Duodenal mucosa (tissue), 2 donors: ENCODE measurements around the gene UBE2U.

Experiments
- H3K27ac ChIP-seq: one replicate; pipeline ENCODE4 v1.7.0; 2013; ENCODE audit warnings: low read depth, low read length
- H3K27me3 ChIP-seq, 2 donors: one replicate each; pipeline ENCODE4 v1.7.0; 2013; ENCODE audit warnings: low read length in 2 of 2, control low read depth in 1 of 2; ENCODE audit not compliant: insufficient read depth in 2 of 2, control insufficient read depth in 1 of 2
- H3K36me3 ChIP-seq, 2 donors: one replicate each; pipeline ENCODE4 v1.7.0; 2013; ENCODE audit warnings: low read length in 2 of 2, control low read depth in 1 of 2; ENCODE audit not compliant: insufficient read depth in 2 of 2, control insufficient read depth in 1 of 2
- H3K4me1 ChIP-seq, 2 donors: one replicate each; pipeline ENCODE4 v1.7.0; 2013; ENCODE audit warnings: low read length in 2 of 2, control low read depth in 1 of 2; ENCODE audit not compliant: insufficient read depth in 2 of 2, control insufficient read depth in 1 of 2
- H3K4me3 ChIP-seq, 2 donors: one replicate each; pipeline ENCODE4 v1.7.0; 2013; ENCODE audit warnings: low read length in 2 of 2, low read depth in 1 of 2
- H3K9ac ChIP-seq, 2 donors: one replicate each; pipeline ENCODE4 v1.7.0; 2013; ENCODE audit warnings: low read length in 2 of 2, low read depth in 1 of 2
- H3K9me3 ChIP-seq, 2 donors: one replicate each; pipeline ENCODE4 v1.7.0; 2013; ENCODE audit warnings: low read length in 2 of 2, control low read depth in 1 of 2; ENCODE audit not compliant: control insufficient read depth in 1 of 2

Gene UBE2U

DNA sequence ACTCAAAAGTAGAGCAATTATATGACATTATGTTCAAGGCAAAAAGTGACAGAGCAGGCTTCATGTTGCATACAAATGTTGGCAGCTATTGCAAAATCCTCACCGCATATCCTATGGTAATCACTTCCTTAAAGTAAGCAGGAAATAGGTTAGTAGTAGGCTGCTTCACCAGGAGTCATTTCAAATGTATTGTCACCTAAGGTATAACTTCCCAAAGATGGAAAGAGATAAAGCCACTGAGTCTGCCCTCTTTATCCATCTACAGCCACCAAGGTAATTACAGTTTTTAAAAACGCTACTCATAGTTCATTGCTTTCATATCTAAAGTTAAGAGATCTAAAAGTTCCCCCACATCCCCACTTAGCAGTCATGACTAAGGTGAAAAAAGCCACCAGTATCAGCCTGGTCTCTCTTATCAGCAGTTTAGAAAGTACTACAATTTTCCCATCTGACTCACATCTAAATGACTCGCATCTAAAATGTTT lies 31.6 kb upstream of the UBE2U start:
- no peak overlapping the region for H3K9ac ChIP-seq
- H3K27me3 ChIP-seq = no peaks in the 10 kb centered on the region
- H3K9me3 ChIP-seq = no peaks in the 10 kb centered on the region
- no peak overlapping the region for H3K27ac ChIP-seq
- H3K4me1 ChIP-seq = peaks cover 16 to 18% of the 10 kb centered on the region in 2 donors
- H3K4me3 ChIP-seq = no peak overlapping the region
- no peaks in the 10 kb centered on the region for H3K36me3 ChIP-seq

DNA sequence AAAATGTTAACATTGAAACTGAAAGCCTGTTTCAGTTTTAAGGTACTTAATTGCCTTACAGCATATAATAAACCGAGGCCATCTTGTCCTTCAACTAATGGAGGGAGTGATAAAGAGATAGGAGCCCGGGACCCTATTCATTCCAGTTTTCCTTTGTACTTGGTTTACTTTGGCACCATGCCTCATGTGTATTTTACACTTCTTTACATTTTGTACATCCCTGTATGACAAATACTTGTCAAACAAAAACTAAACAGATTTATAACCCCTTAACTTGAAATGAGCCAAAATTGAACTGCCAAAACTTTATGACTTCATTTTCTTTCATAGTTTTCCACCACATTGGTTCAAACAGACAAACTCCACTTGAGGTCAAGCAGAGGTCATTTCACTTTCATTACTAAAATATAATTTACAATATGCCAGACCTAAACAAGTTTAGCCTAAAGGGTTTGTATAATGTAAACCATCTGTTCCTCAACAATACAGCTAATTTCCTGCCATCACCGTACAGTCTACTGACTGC lies 30.9 kb upstream of the UBE2U start:
- Histone ChIP-seq H3K4me3 (no peak overlapping the region), H3K27me3 (no peaks in the 10 kb centered on the region), H3K4me1 (peaks cover 16 to 18% of the 10 kb centered on the region in 2 donors), H3K9ac (no peak overlapping the region), H3K36me3 (no peaks in the 10 kb centered on the region), H3K9me3 (no peaks in the 10 kb centered on the region), H3K27ac (no peak overlapping the region)

DNA sequence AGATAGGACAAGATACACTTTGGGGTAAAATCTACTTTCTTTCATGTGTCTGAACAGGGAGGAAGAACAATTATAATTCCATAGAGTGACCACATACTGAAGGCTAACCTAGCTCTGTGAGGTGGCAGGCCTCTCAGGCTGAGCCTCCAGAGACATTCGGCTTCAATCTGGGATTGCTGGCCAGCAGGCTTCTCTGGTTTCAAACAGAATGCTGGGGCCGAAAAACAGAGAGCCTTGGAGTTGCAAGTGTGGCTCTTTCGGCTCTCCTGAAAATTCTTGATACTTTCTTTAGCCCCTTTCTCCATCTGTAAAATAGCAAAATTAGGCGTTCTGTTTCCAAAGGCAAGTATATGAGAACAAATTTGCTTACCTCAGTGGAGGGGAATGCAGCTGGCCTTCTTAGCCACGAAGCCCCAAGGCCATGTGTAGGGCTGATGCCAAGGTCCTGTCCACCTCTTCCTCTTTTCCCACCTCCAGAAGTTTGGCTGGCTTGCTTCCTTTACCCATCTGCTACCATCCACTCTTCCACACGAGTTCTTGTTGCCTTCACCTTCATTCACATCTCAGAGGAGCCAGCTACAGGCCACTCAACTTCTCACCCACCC lies 30.0 kb upstream of the UBE2U start:
- no peak overlapping the region for H3K9ac ChIP-seq
- H3K27ac ChIP-seq = no peak overlapping the region
- H3K9me3 ChIP-seq = no peaks in the 10 kb centered on the region
- peaks cover 0 to 3% of the 10 kb centered on the region in 2 donors for H3K36me3 ChIP-seq
- H3K4me3 ChIP-seq = no peak overlapping the region
- no peaks in the 10 kb centered on the region for H3K27me3 ChIP-seq
- H3K4me1 ChIP-seq = peaks cover 16 to 18% of the 10 kb centered on the region in 2 donors

DNA sequence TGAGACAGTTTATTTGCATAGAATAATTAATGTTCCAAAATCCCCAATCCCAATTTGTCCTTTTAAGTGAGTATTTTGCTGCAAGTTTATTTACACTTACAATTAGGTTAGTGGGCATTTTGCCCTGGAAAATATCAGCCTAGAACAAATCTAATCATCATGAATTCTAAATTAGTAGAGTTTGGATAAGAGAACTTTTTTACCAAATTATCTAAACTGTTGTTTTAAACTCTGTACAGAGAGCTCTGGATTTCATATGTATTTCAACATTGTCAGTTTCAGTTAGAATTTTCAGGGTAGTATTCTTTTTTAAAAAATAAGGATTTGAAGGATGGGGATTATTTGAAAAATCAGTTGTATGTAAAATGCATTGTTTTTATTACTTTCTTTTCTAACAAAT lies 27.8 kb upstream of the UBE2U start:
- no peak overlapping the region for H3K27ac ChIP-seq
- peaks cover 16 to 18% of the 10 kb centered on the region in 2 donors for H3K4me1 ChIP-seq
- H3K9ac ChIP-seq = no peak overlapping the region
- H3K36me3 ChIP-seq = peaks cover 0 to 4% of the 10 kb centered on the region in 2 donors
- no peak overlapping the region for H3K4me3 ChIP-seq
- H3K9me3 ChIP-seq = no peaks in the 10 kb centered on the region
- no peaks in the 10 kb centered on the region for H3K27me3 ChIP-seq

DNA sequence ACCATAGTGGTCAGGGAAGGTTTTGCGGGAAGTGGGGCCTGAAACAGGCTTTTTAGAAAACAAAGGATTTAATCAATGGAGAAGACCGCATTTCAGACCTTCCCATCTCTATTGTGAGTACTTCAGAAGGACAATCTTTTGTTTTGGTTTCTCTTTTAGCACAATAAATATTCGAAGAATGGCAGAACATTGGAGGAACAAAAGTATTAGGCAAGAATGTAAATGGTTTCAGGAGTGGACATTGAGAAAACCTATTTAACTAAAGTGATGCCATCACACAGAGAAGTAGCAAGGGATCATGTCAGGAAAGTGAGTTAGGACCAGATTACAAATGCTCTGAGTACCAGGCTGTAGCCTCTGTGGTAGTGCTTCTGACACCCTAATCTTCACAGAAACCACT lies 26.8 kb upstream of the UBE2U start:
- Histone ChIP-seq H3K27me3 (no peaks in the 10 kb centered on the region), H3K4me3 (no peak overlapping the region), H3K9me3 (no peaks in the 10 kb centered on the region), H3K27ac (no peak overlapping the region), H3K36me3 (peaks cover 0 to 4% of the 10 kb centered on the region in 2 donors), H3K4me1 (peaks cover 11 to 14% of the 10 kb centered on the region in 2 donors), H3K9ac (no peak overlapping the region)

DNA sequence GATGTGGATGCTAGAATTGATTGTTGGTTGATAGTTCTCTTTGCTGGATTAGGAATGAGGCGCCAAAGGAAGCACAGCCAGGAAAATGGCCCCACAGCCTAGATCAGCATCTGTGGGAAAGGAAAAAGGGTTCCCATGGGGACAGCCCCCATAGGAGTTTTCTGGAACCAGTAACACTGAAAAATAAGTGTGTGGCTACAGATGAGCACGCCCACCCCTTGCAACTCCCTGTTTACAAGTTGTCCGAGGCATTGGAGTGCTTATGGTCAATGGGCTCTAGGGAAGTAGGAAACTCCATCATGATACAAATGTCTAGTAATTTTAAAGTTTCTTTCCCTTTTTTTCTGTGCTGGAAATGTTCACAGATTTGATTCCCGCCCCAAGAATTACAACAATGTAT lies 23.8 kb upstream of the UBE2U start:
- no peaks in the 10 kb centered on the region for H3K4me1 ChIP-seq
- no peaks in the 10 kb centered on the region for H3K27me3 ChIP-seq
- H3K36me3 ChIP-seq = peaks cover 0 to 4% of the 10 kb centered on the region in 2 donors
- no peak overlapping the region for H3K9ac ChIP-seq
- H3K9me3 ChIP-seq = no peaks in the 10 kb centered on the region
- no peak overlapping the region for H3K27ac ChIP-seq
- H3K4me3 ChIP-seq = no peak overlapping the region

DNA sequence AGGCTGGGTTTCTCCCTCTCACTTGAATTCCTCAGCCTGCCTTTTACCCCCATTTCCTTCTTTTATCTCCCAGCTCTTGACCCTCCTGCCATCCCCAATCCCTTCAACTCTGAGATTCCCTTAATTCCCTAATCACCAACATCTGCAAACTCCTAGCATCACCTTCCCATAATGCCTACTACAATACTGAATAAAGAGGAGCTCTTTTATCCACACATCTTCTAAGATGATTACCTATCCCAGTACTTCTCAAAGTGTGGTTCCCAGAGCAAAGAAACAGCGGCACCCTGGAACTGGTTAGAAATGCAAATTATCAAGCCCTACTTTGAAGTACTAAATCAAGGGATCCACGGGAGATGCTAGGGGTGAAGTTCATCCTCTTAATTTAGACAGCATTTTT lies 21.2 kb upstream of the UBE2U start:
- H3K4me3 ChIP-seq = no peak overlapping the region
- H3K27ac ChIP-seq = no peak overlapping the region
- no peak overlapping the region for H3K9ac ChIP-seq
- no peaks in the 10 kb centered on the region for H3K27me3 ChIP-seq
- no peaks in the 10 kb centered on the region for H3K4me1 ChIP-seq
- H3K36me3 ChIP-seq = peaks cover 0 to 4% of the 10 kb centered on the region in 2 donors
- H3K9me3 ChIP-seq = no peaks in the 10 kb centered on the region

DNA sequence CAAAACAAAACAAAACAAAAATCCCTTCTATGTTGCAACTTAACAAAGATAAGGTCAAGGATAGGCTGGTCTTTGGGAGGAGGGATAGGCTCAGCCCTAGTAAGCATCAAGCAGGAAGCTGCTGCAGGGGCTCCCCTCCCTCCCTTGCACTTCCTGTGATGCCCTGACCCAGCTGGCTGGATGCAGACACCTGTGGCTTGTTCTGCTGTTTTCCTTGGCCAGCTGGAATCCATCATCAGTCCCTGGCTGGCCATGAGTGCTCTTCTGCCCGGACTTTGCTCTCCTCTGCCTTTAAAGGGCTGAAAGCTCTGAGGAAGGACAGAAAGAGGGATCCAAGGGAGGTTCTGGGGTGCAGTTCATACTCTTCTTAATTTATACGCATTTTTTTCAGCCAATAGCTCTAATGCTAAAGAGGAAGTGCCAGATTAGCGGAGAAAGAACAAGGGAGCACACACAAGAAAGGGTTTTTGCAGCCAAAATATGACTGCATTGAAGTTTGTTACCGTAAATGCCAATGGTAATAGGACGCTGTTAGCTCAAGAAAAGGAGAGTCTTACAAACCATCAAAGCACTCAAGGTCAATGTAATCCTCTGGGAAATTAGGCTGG lies 19.9 kb upstream of the UBE2U start:
- H3K9me3 ChIP-seq = no peaks in the 10 kb centered on the region
- H3K4me3 ChIP-seq = no peak overlapping the region
- H3K4me1 ChIP-seq = no peaks in the 10 kb centered on the region
- H3K27ac ChIP-seq = no peak overlapping the region
- no peak overlapping the region for H3K9ac ChIP-seq
- peaks cover 0 to under 1% of the 10 kb centered on the region in 2 donors for H3K36me3 ChIP-seq
- H3K27me3 ChIP-seq = no peaks in the 10 kb centered on the region

DNA sequence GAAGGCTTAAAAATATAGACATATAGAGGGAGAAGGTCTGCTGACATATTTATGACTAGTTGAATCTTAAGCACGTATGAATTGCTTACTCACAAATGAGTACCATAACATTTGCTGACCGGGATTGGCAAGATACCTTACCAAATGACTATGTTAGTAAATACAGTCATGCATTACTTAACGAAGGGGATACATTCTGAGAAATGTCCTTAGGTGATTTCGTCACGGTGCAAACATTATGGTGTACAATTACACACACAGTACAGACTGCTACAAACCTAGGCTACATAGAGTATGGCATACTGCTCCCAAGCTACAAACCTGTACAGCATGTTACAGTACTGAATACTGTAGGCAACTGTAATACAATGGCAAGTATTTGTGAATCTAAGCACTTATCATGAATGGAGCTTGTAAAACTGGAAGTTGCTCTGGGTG lies 19.4 kb upstream of the UBE2U start:
- Histone ChIP-seq H3K27me3 (no peaks in the 10 kb centered on the region), H3K9ac (no peak overlapping the region), H3K9me3 (no peaks in the 10 kb centered on the region), H3K27ac (no peak overlapping the region), H3K4me3 (no peak overlapping the region), H3K4me1 (no peaks in the 10 kb centered on the region), H3K36me3 (no peaks in the 10 kb centered on the region)

DNA sequence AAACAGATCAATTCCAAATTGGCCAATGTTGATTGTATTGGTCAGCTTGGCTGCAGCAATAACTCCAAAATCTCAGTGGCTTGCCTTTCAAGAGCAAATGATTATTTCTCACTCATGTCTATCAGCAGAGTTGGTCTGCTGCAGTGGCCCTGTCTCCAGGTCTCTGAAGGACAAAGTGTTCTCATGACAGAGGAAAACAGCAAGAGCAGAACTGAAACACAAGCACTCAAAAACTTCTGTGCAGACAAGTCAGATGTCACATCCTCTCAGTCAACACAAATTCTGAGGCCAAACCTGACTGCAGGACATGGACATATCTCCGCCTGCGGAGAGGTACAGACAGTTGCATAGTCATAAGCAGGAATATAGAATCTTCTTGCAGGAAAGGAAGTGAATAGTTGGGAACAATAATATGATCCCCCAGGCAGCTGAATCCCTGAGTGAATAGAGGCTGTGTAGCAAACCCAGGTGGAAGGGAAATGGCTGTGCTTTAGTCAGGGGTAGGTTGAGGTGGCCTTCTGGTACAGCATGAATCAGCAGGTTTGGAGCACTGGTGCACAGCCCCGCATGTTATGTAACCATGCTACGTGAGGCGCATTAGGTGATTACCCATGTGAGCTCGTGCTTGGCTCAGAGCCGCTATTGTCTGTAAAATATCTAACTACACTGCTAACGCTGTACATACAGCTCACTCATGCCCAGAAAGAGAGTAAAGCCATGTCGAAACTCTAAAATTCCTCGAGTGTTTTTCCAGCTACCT lies 17.1 kb upstream of the UBE2U start:
- Histone ChIP-seq H3K27ac (no peak overlapping the region), H3K9ac (no peak overlapping the region), H3K4me3 (no peak overlapping the region), H3K9me3 (no peaks in the 10 kb centered on the region), H3K36me3 (no peaks in the 10 kb centered on the region), H3K4me1 (no peaks in the 10 kb centered on the region), H3K27me3 (no peaks in the 10 kb centered on the region)
